HFFc6 (cell line): ENCODE measurements around the gene RCBTB1. TPM values are rescaled to one million over a fixed set of nuclear protein-coding genes. Genes with fewer than 3 reads are reported as not detected.

ENCODE experiments used
- DNase-seq: peaks from one replicate; pipeline ENCODE4 v3.0.0-alpha.2; 2018
- H3K27ac Mint-ChIP-seq: 2 replicates; pipeline ENCODE4 v1.8.0; 2020; ENCODE audit warnings: mild to moderate bottlenecking, mixed read lengths
- H3K27me3 Mint-ChIP-seq: 2 replicates; pipeline ENCODE4 v1.8.0; 2021; ENCODE audit warnings: mild to moderate bottlenecking, moderate library complexity, mixed read lengths; ENCODE audit not compliant: insufficient read depth
- H3K36me3 Mint-ChIP-seq: 2 replicates; pipeline ENCODE4 v1.8.0; 2021; ENCODE audit warnings: low read depth, mixed read lengths
- H3K4me1 Mint-ChIP-seq: 2 replicates; pipeline ENCODE4 v1.8.0; 2020; ENCODE audit warnings: low read depth, mixed read lengths
- H3K4me3 Mint-ChIP-seq: 2 replicates; pipeline ENCODE4 v1.8.0; 2020; ENCODE audit warnings: mild to moderate bottlenecking, moderate library complexity, mixed read lengths
- H3K9me3 Mint-ChIP-seq: 2 replicates; pipeline ENCODE4 v1.8.0; 2020; ENCODE audit warnings: mild to moderate bottlenecking, mixed read lengths
- long read RNA-seq: library from polyadenylated mRNA; unstranded; transcript quantifications from one replicate; pipeline ENCODE4 v2.0.0, GENCODE V29; 2019
- total RNA-seq, 6 experiments: library from RNA; stranded (reverse); fragmentation: NEBNext Ultra II Directional; extraction: Animal tissue kit (Norgen Biotek cat#: 25700); gene quantifications; 2 replicates in 1 of 6; 3 replicates in 5 of 6; pipeline ENCODE4 v1.2.3, GENCODE V29; 2021
- TF ChIP-seq, protein P1 (sequence below): fragments of 200-600 bp; sonication (generic); IDR thresholded peaks from 2 replicates; pipeline ENCODE4 v1.5.0; 2021; ENCODE audit warnings: antibody characterized with exemption, mild to moderate bottlenecking

The RCBTB1 gene
- total RNA-seq: 10 to 100 TPM; 13.3 to 17.4 (median 15.6) TPM
- long read RNA-seq, full-length matches to known transcripts: 12 of 21 reads
- long read RNA-seq, partial matches to known transcripts: 3 of 21 reads
- long read RNA-seq, other reads (novel, unspliced or antisense): 6 of 21 reads

DNA sequence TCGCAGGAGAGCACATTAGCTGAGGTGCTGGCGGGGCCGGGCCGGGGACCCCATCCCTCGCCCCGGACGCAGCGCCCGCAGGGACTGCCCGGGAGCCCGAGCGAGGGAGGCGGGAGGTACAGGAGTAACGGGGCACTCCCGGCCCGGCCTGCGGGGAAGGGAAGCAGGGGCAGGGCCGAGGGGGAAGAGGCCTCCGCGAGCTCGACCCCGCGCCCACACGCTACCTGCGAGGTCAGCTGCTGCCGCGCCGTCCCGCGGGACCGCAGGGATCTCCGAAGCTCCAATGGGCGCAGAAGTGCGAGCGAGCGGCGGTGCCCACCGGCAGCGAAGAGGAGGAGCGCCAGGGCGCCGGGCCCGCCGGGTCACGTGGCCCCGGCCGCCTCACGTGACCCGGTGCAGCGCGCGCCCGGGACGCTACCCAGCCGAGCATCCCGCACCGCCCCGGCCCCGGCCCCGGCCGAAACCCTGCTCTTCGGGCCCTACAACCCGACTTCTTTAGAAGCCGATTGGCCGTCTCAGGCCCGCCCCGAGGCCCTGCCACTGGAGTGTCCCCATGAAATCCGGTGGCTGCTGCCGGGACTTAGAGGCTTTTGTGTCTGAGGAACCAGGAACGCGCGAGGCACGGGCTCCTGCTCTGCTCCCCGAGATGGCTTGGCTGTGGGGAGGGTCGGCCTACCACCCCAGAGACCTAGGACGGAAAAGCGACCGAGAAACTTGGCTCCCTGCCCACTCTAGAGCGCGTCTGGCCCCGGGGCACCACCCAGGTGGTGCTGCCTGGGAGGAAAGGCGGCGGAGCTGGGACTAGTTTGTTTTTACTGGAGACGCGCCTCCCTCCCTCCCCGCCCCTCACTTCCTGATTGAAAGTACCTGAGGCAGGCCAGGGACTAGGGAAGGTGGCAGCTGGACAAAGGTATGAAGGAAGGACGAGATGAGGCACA, at the start of gene RCBTB1:
Gene RCBTB1 (minus strand): TSS at position 339 of the 938 bp plus-strand sequence. CDS start 18,279 bp downstream, outside the sequence.
- no peak for DNase-seq
- Mint-ChIP-seq H3K9me3 (no peaks in the 10 kb centered on the region), H3K27ac (peak within 1 kb of the TSS; percentile 78), H3K27me3 (no peaks in the 10 kb centered on the region; the same call in 1 of the 2 replicates), H3K36me3 (no peaks in the 10 kb centered on the region), H3K4me1 (peaks cover 32% of the 10 kb centered on the region), H3K4me3 (peak within 1 kb of the TSS; percentile 95)
- TF ChIP-seq, protein P1, sequence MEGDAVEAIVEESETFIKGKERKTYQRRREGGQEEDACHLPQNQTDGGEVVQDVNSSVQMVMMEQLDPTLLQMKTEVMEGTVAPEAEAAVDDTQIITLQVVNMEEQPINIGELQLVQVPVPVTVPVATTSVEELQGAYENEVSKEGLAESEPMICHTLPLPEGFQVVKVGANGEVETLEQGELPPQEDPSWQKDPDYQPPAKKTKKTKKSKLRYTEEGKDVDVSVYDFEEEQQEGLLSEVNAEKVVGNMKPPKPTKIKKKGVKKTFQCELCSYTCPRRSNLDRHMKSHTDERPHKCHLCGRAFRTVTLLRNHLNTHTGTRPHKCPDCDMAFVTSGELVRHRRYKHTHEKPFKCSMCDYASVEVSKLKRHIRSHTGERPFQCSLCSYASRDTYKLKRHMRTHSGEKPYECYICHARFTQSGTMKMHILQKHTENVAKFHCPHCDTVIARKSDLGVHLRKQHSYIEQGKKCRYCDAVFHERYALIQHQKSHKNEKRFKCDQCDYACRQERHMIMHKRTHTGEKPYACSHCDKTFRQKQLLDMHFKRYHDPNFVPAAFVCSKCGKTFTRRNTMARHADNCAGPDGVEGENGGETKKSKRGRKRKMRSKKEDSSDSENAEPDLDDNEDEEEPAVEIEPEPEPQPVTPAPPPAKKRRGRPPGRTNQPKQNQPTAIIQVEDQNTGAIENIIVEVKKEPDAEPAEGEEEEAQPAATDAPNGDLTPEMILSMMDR: no peak

DNA sequence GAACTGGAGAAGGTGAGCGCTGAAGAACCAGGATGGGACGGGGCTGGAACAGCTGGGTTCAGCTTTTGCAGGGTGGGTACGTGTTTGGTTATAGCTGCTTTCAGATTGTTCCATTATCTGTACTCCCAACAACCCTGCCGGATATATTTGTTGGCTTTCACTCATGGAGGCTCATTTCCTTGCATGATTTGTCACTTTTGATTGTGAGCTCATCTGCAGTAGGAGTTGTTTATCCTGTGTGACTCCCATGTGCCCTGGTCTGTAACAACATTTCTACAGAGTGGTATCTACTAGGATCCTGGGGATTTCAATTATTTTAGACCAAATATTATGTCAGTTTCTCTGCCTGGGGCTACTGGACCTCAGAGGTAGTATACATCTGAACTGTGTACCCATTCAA, 48.4 kb upstream of the RCBTB1 start:
- Mint-ChIP-seq H3K36me3 (no peaks in the 10 kb centered on the region), H3K4me1 (peaks cover 15% of the 10 kb centered on the region), H3K4me3 (no peak overlapping the region), H3K27me3 (peaks cover 5% of the 10 kb centered on the region; the same call in 1 of the 2 replicates), H3K9me3 (no peaks in the 10 kb centered on the region), H3K27ac (no peak overlapping the region)
- TF ChIP-seq, protein P1: no peak
- no peak for DNase-seq

DNA sequence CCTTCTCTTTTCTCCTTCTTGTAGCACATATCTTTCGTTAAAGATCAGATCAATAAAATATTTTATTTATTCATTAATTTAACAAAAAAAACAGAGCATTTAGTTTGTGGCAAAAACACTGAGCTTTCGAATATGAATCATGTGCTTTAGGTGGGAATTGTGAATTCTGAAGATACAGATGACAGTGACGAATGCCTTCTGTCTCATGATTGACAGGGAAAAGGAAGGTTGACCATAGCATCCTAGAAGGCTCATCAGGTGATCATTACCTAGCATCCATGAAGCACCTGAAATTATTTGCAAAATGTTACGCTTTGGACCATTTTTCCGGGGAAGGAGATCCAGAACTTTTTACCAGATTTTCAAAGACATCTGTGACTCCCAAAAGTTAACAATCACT, 46.8 kb upstream of the RCBTB1 start:
- H3K4me3 Mint-ChIP-seq: no peak overlapping the region
- TF ChIP-seq, protein P1: no peak
- no peaks in the 10 kb centered on the region for H3K36me3 Mint-ChIP-seq
- H3K27me3 Mint-ChIP-seq: peaks cover 3% of the 10 kb centered on the region; the same call in 1 of the 2 replicates
- DNase-seq: no peak
- peaks cover 8% of the 10 kb centered on the region for H3K4me1 Mint-ChIP-seq
- H3K9me3 Mint-ChIP-seq: no peaks in the 10 kb centered on the region
- H3K27ac Mint-ChIP-seq: no peak overlapping the region

DNA sequence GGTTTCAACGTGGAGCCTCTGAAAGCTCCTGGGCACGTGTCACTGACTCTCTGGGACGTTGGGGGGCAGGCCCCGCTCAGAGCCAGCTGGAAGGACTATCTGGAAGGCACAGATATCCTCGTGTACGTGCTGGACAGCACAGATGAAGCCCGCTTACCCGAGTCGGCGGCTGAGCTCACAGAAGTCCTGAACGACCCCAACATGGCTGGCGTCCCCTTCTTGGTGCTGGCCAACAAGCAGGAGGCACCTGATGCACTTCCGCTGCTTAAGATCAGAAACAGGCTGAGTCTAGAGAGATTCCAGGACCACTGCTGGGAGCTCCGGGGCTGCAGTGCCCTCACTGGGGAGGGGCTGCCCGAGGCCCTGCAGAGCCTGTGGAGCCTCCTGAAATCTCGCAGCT, 45.2 kb upstream of the RCBTB1 start:
- no peaks in the 10 kb centered on the region for H3K9me3 Mint-ChIP-seq
- no peak overlapping the region for H3K4me3 Mint-ChIP-seq
- DNase-seq: no peak
- no peaks in the 10 kb centered on the region for H3K36me3 Mint-ChIP-seq
- H3K4me1 Mint-ChIP-seq: peaks cover 15% of the 10 kb centered on the region
- TF ChIP-seq, protein P1: no peak
- H3K27ac Mint-ChIP-seq: no peak overlapping the region
- peaks cover 3% of the 10 kb centered on the region; the same call in 1 of the 2 replicates for H3K27me3 Mint-ChIP-seq

DNA sequence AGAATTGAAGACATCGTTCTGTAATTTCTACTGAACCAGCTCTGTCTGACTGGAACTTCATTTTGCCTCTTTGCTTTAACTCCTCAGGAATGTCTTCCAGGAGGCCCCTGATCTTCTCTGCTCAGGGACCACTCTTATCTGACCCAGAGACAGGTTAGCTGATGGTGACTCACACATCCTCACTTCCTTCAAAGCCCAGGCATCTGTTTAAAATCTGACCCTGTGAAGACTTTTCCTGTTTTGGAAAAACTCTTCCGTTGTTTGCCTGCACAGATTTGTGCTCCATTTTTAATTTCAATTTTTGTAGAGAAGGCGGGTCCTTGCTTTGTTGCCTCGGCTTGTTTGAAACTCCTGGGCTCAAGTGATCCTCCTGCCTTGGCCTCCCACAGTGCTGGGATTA, 44.6 kb upstream of the RCBTB1 start:
- H3K27ac Mint-ChIP-seq: no peak overlapping the region
- peaks cover 15% of the 10 kb centered on the region for H3K4me1 Mint-ChIP-seq
- H3K27me3 Mint-ChIP-seq: peaks cover 3% of the 10 kb centered on the region; the same call in 1 of the 2 replicates
- DNase-seq: no peak
- TF ChIP-seq, protein P1: no peak
- no peak overlapping the region for H3K4me3 Mint-ChIP-seq
- no peaks in the 10 kb centered on the region for H3K9me3 Mint-ChIP-seq
- H3K36me3 Mint-ChIP-seq: no peaks in the 10 kb centered on the region
